ACC112 (cell line): ENCODE data around the gene MYO1D.

ENCODE experiments used
- H2AFZ ChIP-seq: fragments of 200-600 bp; sonication (generic); one replicate; pipeline ENCODE4 v1.6.0; 2017; ENCODE audit warnings: antibody characterized with exemption, low read length; ENCODE audit not compliant: unreplicated experiment
- H3K27ac ChIP-seq: fragments of 200-600 bp; sonication (generic); 2 replicates; pipeline ENCODE4 v1.5.1; 2014; ENCODE audit warnings: low read depth, mild to moderate bottlenecking, antibody characterized with exemption, low read length, moderate library complexity
- H3K27me3 ChIP-seq: fragments of 200-600 bp; sonication (generic); 2 replicates; pipeline ENCODE4 v1.6.1; 2014; ENCODE audit warnings: mild to moderate bottlenecking, antibody characterized with exemption, low read length, moderate library complexity, mixed read lengths; ENCODE audit not compliant: insufficient read depth
- H3K36me3 ChIP-seq: fragments of 200-600 bp; sonication (generic); 2 replicates; pipeline ENCODE4 v1.6.1; 2016; ENCODE audit warnings: mild to moderate bottlenecking, antibody characterized with exemption, low read length, moderate library complexity, mixed read lengths; ENCODE audit not compliant: insufficient read depth
- H3K4me1 ChIP-seq: fragments of 200-600 bp; sonication (generic); one replicate; pipeline ENCODE4 v1.6.1; 2016; ENCODE audit warnings: low read length, mixed read lengths; ENCODE audit not compliant: insufficient read depth, unreplicated experiment, control insufficient read depth
- H3K4me3 ChIP-seq: fragments of 200-600 bp; sonication (generic); 2 replicates; pipeline ENCODE4 v1.5.1; 2014; ENCODE audit warnings: mild to moderate bottlenecking, low read depth, low read length
- H3K79me2 ChIP-seq: fragments of 200-600 bp; sonication (generic); one replicate; pipeline ENCODE4 v1.6.0; 2016; ENCODE audit warnings: low read length; ENCODE audit not compliant: control insufficient read depth, unreplicated experiment, insufficient read depth

The MYO1D gene

DNA sequence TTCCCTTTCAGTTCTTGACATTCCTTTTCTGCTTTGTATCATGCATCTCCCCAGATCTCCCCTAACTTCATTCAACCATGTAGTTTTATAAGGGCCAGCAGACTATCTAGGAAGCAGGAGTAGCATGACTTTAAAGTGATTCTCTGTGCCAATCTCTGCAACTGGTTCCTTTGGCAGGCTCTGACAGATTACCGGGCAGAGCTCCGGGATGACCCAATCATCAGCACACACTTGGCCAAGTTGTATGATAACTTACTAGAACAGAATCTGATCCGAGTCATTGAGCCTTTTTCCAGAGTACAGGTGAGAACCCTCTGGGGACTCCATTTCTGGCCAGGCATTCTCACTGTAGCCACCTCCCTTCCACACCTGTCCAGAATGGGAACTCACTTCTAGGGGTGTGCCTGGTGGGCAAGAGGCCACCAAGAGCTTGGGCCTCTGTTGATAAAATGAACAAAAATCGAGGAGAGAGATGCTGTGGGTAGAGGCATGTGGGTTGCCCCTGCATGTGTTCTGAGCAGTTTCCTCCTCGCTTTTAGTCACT lies 397.8 kb downstream of the MYO1D start:
- Histone ChIP-seq H2AFZ (no peak overlapping the region), H3K79me2 (no peaks in the 10 kb centered on the region), H3K4me1 (no peaks in the 10 kb centered on the region), H3K27ac (no peak overlapping the region), H3K36me3 (peaks cover 27% of the 10 kb centered on the region), H3K4me3 (no peak overlapping the region), H3K27me3 (no peaks in the 10 kb centered on the region)

- Histone ChIP-seq H3K4me3 (no peak overlapping the region), H3K36me3 (peaks cover 34% of the 10 kb centered on the region)
Measured at GRCh38 chr17:32477220-32477619, 399.7 kb downstream of the MYO1D start.

GRCh38 chr17:32475258-32475657 lies 401.7 kb downstream of the MYO1D start:
- Histone ChIP-seq H3K4me1 (no peaks in the 10 kb centered on the region), H2AFZ (no peak overlapping the region), H3K79me2 (peaks cover 5% of the 10 kb centered on the region), H3K4me3 (no peak overlapping the region), H3K36me3 (peaks cover 39% of the 10 kb centered on the region), H3K27ac (no peak overlapping the region), H3K27me3 (no peaks in the 10 kb centered on the region)

More at GRCh38 chr17:32477220-32477619, 399.7 kb downstream of the MYO1D start:
- no peak overlapping the region for H2AFZ ChIP-seq
- H3K4me1 ChIP-seq = no peaks in the 10 kb centered on the region
- H3K79me2 ChIP-seq = no peaks in the 10 kb centered on the region
- H3K27me3 ChIP-seq = no peaks in the 10 kb centered on the region
- no peak overlapping the region for H3K27ac ChIP-seq

GRCh38 chr17:32471652-32472051 lies 405.3 kb downstream of the MYO1D start:
- H3K79me2 ChIP-seq = peaks cover 16% of the 10 kb centered on the region
- no peak overlapping the region for H3K4me3 ChIP-seq
- no peaks in the 10 kb centered on the region for H3K4me1 ChIP-seq
- no peak overlapping the region for H3K27ac ChIP-seq
- H2AFZ ChIP-seq = no peak overlapping the region
- no peaks in the 10 kb centered on the region for H3K27me3 ChIP-seq
- H3K36me3 ChIP-seq = peaks cover 51% of the 10 kb centered on the region

- Histone ChIP-seq H2AFZ (no peak overlapping the region), H3K27me3 (no peaks in the 10 kb centered on the region), H3K4me3 (no peak overlapping the region), H3K36me3 (peaks cover 51% of the 10 kb centered on the region), H3K27ac (no peak overlapping the region), H3K79me2 (peaks cover 20% of the 10 kb centered on the region), H3K4me1 (no peaks in the 10 kb centered on the region)
Measured at GRCh38 chr17:32470405-32471167, 406.3 kb downstream of the MYO1D start.

DNA sequence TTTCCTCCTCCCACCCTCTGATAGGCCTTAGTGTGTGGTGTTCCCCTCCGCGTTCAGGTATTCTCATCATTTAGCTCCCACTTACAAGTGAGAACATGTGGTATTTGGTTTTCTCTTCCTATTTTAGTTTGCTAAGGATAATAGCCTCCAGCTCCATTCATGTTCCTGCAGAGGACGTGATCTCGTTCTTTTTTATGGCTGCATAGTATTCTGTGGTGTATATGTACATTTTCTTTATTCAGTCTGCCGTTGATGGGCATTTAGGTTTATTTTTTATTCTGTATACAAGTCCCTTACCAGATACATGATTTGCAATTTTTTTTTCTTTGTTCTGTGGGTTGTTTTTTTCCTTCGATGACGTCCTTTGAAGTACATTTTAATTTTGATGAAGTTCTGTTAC lies 409.0 kb downstream of the MYO1D start:
- Histone ChIP-seq H3K27ac (no peak overlapping the region), H3K4me3 (no peak overlapping the region), H2AFZ (no peak overlapping the region), H3K36me3 (peaks cover 45% of the 10 kb centered on the region), H3K4me1 (no peaks in the 10 kb centered on the region), H3K27me3 (no peaks in the 10 kb centered on the region), H3K79me2 (peaks cover 35% of the 10 kb centered on the region)

- Histone ChIP-seq H2AFZ (no peak overlapping the region), H3K27me3 (no peaks in the 10 kb centered on the region), H3K4me1 (no peaks in the 10 kb centered on the region), H3K4me3 (no peak overlapping the region), H3K79me2 (peaks cover 42% of the 10 kb centered on the region), H3K36me3 (peaks cover 42% of the 10 kb centered on the region), H3K27ac (no peak overlapping the region)
Measured at GRCh38 chr17:32464374-32464773, 412.6 kb downstream of the MYO1D start.

GRCh38 chr17:32463304-32463703 lies 413.6 kb downstream of the MYO1D start:
- Histone ChIP-seq H3K27me3 (no peaks in the 10 kb centered on the region), H3K36me3 (peaks cover 36% of the 10 kb centered on the region), H2AFZ (no peak overlapping the region), H3K4me1 (no peaks in the 10 kb centered on the region), H3K79me2 (peaks cover 42% of the 10 kb centered on the region), H3K27ac (no peak overlapping the region), H3K4me3 (no peak overlapping the region)

GRCh38 chr17:32461853-32462617 lies 414.9 kb downstream of the MYO1D start:
- Histone ChIP-seq H3K27ac (no peak overlapping the region), H3K4me1 (no peaks in the 10 kb centered on the region), H3K27me3 (no peaks in the 10 kb centered on the region), H3K4me3 (no peak overlapping the region), H3K79me2 (peaks cover 53% of the 10 kb centered on the region), H2AFZ (no peak overlapping the region), H3K36me3 (peaks cover 30% of the 10 kb centered on the region)

GRCh38 chr17:32461498-32461852 lies 415.4 kb downstream of the MYO1D start:
- H3K36me3 ChIP-seq = peaks cover 28% of the 10 kb centered on the region
- H2AFZ ChIP-seq = no peak overlapping the region
- no peak overlapping the region for H3K27ac ChIP-seq
- H3K27me3 ChIP-seq = no peaks in the 10 kb centered on the region
- no peaks in the 10 kb centered on the region for H3K4me1 ChIP-seq
- H3K4me3 ChIP-seq = no peak overlapping the region
- H3K79me2 ChIP-seq = peaks cover 52% of the 10 kb centered on the region
